Measurements from ENCODE around the gene RAF1. TPM values are rescaled to one million over a fixed set of nuclear protein-coding genes. Genes with fewer than 3 reads are reported as not detected.

Gene RAF1
- total and polyA plus RNA-seq, 9 of the 15 experiments (the other 6 are each of a cell fraction or from before 2014, with no cell fraction given), result 28.0 to 183 (median 85.6) TPM

GRCh38 chr3:12673956-12674736 lies 10.2 kb upstream of the RAF1 start (continued):
- TF ChIP-seq BHLHE40 (IDR thresholded peaks at IDR 0.05; ENCODE audit: low read length), result peak; percentile 74
- TF ChIP-seq ZNF311 (CRISPR knock-in tag; IDR thresholded peaks at IDR 0.05), result 0 out of 2 replicates have a peak, but pooled peaks have one; percentile 42
- 0 out of 2 replicates have a peak, but pooled peaks have one; percentile 12 for TF ChIP-seq TAF7 (tag; IDR thresholded peaks at IDR 0.05)

GRCh38 chr3:12671120-12671450 lies 7.2 kb upstream of the RAF1 start:
- CTCF ChIA-PET (ENCODE audit: low intra/inter-chr PET ratio), result no interaction called here
- FAIRE-seq, result no peak
- BruUV-seq (replicated peaks), result no TSS peak

More at GRCh38 chr3:12671120-12671450, 7.2 kb upstream of the RAF1 start:
- DNase-seq (ENCODE audit: extremely low read depth in 1 of 4, low spot score in 3 of 4) (no peak), ATAC-seq (no peak)
- intact Hi-C loops (cut with micrococcal nuclease) (no loop called here), in situ Hi-C loops (cut with MboI) (no loop called here)
- H2AFZ ChIP-seq (ENCODE audit: low read depth, low read length), result no peak overlapping the region
- H3K9me3 ChIP-seq (replicated peaks; ENCODE audit: control insufficient read depth, insufficient read depth, low read depth, low read length), result no peaks in the 10 kb centered on the region
- 36% methylated on average over 3 of the region's 3 CpGs for WGBS (ENCODE audit: insufficient coverage, low coverage, missing lambda C conversion rate)
- TF ChIP-seq CHD4 (IDR thresholded peaks at IDR 0.05; ENCODE audit: insufficient read depth, insufficient replicate concordance, low read depth, low read length, poor library complexity, severe bottlenecking) (no peak), NFIC (IDR thresholded peaks at IDR 0.05) (0 out of 2 replicates have a peak, but pooled peaks have one; percentile 7), MCM5 (IDR thresholded peaks at IDR 0.05; ENCODE audit: low read depth) (no peak), ZNF766 (CRISPR knock-in tag; conservative IDR thresholded peaks at IDR 0.05) (peak; percentile 61; the same call in 1 of the 2 replicates)
- H3K4me3 ChIP-seq, result no peak overlapping the region
- H3K4me2 ChIP-seq (ENCODE audit: insufficient read depth, low read length), result no peak overlapping the region
- POLR2A ChIA-PET, result no interaction called here
- H3K9me1 ChIP-seq (ENCODE audit: control insufficient read depth, insufficient read depth, low read length), result no peaks in the 10 kb centered on the region
- no peak overlapping the region for H3K27ac ChIP-seq (ENCODE audit: extremely low read depth, low read depth, low read length)
- H3K36me3 ChIP-seq (ENCODE audit: control insufficient read depth, insufficient read depth, low read length), result no peaks in the 10 kb centered on the region
- no peaks in the 10 kb centered on the region for H4K20me1 ChIP-seq (replicated peaks; ENCODE audit: control insufficient read depth, insufficient read depth, low read length)
- peaks cover 0 to 3% of the 10 kb centered on the region in 2 experiments; a peak in 3 of 5 replicates for H3K4me1 ChIP-seq (replicated peaks in 1 of 2; ENCODE audit: control insufficient read depth in 2 of 2, insufficient read depth in 2 of 2, low read length in 2 of 2)
- H3K27me3 ChIP-seq (ENCODE audit: control insufficient read depth in 2 of 2, insufficient read depth in 2 of 2, low read length in 2 of 2), result no peaks in the 10 kb centered on the region
- no peaks in the 10 kb centered on the region for H3K79me2 ChIP-seq (ENCODE audit: control insufficient read depth, insufficient read depth, low read length)
- H3K9ac ChIP-seq (ENCODE audit: insufficient read depth in 1 of 2, low read depth in 2 of 2, low read length in 2 of 2), result no peak overlapping the region

All from K562 (cell line).